NCI-H2107 treated with DMSO at 0.1 percent for 48 hours (cell line): Measurements from ENCODE around the gene KCNG2.
A peak's percentile ranks its signal among the peaks of the same experiment; 100 is the strongest.

Experiments used
- DNase-seq: peaks from one replicate; lab custom pipeline; 2025; ENCODE audit not compliant: unreplicated experiment; lab: John Stamatoyannopoulos, UW

The KCNG2 gene

GRCh38 chr18:79784071-79784913 is 13.4 kb upstream of the KCNG2 start:
- DNase-seq = no peak

DNA sequence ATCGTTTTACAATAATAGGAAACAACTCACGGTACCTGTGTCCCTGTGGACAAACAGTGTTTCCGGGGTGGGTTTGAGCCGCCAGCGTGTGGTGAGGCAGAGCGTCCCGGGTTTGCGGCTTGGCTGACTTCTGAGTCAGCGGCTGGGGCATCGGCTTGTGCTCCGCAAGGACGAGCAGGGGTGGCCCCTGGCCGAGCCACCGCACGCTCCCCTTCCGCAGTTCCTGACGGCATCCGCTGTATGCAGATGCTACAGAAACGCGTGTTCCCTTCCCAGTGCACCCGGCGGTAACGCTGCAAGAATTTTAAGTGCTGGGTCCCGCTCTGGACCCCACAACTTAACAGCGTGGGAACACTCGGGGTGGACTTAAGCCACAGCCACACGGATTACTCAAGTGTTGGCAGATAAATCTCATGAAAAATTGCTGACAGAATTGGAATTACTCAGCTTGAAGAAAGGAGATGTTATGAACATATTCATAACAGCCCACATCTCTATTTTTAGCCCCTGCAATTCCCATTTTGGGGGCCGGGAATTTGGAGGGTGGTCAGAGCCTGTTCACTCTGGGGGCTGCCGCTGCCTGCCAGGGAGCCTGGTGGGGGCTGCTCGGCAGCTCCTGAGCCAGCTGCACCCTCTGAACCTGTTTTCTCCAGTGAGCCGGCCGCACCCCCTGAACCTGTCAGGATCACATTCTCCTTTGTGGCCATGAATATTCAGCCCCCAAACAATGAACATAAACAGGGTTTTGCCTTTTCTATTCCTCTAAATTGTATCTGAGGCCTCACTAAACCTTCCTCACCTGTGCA is 12.6 kb upstream of the KCNG2 start:
- DNase-seq = no peak

- DNase-seq = no peak
These were observed 11.9 kb upstream of the KCNG2 start for GRCh38 chr18:79785831-79786230.

DNA sequence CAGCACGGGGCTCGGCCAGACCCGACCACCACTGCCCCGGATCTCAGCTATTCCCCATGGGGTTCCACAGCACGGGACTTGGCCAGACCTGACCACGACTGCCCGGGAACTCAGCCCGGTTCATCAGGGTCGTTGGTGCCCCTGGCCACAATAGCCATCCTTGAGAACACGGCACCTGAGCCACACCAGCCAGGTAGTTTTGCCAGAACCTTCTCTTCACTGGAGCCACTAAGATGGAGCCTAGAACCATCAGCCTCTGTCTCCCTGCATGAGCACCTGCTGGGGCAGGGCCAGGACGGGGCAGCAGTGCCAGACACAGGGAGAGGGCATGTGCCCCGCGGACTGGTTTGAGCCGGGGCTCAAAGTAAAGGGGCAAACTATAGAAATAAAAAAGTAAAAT is 11.4 kb upstream of the KCNG2 start:
- DNase-seq = no peak

GRCh38 chr18:79786786-79787526 is 10.8 kb upstream of the KCNG2 start:
- no peak for DNase-seq

- DNase-seq = no peak
These were observed 10.2 kb upstream of the KCNG2 start for GRCh38 chr18:79787527-79787864.

- DNase-seq = no peak
These were observed 9.6 kb upstream of the KCNG2 start for GRCh38 chr18:79787865-79788733.

DNA sequence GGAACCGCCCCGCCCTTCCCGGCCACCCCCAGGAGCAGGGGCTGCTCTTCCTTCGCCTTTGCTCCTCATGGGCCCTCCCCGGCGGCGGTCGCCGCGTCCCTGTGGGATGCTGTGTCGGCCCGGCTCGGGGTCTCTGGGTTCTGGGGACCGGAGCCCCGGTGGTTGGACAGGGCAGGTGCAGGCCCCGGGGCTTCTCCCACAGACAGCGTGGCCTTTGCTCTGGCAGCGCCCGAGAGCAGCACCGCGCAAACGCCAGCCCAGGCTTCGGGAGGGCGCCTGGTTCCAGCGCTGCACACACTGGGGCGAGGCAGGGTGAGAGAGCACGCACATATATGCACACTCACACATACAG is 9.0 kb upstream of the KCNG2 start:
- DNase-seq = no peak

- no peak for DNase-seq
These were observed 8.4 kb upstream of the KCNG2 start for GRCh38 chr18:79789091-79789891.

- peak; percentile 83 for DNase-seq
These were observed 7.5 kb upstream of the KCNG2 start for GRCh38 chr18:79789901-79790890.

- peak; percentile 65 for DNase-seq
These were observed 6.5 kb upstream of the KCNG2 start for GRCh38 chr18:79790996-79791972.

- DNase-seq = no peak
These were observed 5.4 kb upstream of the KCNG2 start for GRCh38 chr18:79792096-79792987.

- DNase-seq = no peak
These were observed 4.8 kb upstream of the KCNG2 start for GRCh38 chr18:79792988-79793355.

GRCh38 chr18:79794846-79795245 is 2.9 kb upstream of the KCNG2 start:
- DNase-seq = no peak

GRCh38 chr18:79795446-79795845 is 2.3 kb upstream of the KCNG2 start:
- DNase-seq = no peak

DNA sequence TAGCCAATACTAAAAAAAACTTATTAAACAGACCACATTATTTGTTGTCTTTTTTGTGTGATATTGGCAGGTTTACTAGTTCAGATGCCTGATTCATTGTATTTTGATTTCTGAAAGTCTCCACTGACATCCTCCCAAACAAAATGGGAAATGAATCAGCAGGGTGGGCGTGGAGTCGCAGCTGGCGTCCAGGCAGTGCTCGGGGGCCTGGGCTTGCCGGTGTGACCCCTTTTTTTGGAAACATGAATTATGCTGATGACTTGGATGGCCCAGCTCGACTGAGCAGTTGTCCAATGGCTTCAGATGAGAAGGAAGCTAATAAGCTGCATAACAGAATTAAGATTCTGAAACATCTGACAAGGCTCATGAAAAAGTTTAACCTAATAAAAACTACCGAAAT is 1.7 kb upstream of the KCNG2 start:
- DNase-seq = no peak
